MM.1S (cell line): ENCODE data around the gene CSF3.

Experiments
- DNase-seq: peaks from one replicate; pipeline ENCODE4 v3.0.0-alpha.2; 2015
- H2AFZ ChIP-seq: fragments of 300-600 bp; sonication (generic); 2 replicates; pipeline ENCODE4 v1.6.0; 2016; ENCODE audit warnings: antibody characterized with exemption, low read length
- H3F3A ChIP-seq: fragments of 300-600 bp; sonication (generic); 2 replicates; pipeline ENCODE4 v1.6.1; 2016; ENCODE audit warnings: mild to moderate bottlenecking, antibody characterized with exemption, low read length, moderate library complexity, mixed read lengths; ENCODE audit not compliant: insufficient read depth
- H3K27ac ChIP-seq: fragments of 300-600 bp; sonication (generic); 2 replicates; pipeline ENCODE4 v1.5.1; 2016; ENCODE audit warnings: mild to moderate bottlenecking, low read length
- H3K27me3 ChIP-seq: fragments of 300-600 bp; sonication (generic); replicated peaks from 2 replicates; pipeline ENCODE4 v1.6.0; 2016; ENCODE audit warnings: low read length; ENCODE audit not compliant: insufficient read depth
- H3K36me3 ChIP-seq: fragments of 300-600 bp; sonication (generic); replicated peaks from 2 replicates; pipeline ENCODE4 v1.6.1; 2016; ENCODE audit warnings: mild to moderate bottlenecking, low read length, mixed read lengths; ENCODE audit not compliant: insufficient read depth
- H3K4me1 ChIP-seq: fragments of 300-600 bp; sonication (generic); 2 replicates; pipeline ENCODE4 v1.6.1; 2016; ENCODE audit warnings: low read length, mixed read lengths
- H3K4me2 ChIP-seq: fragments of 300-600 bp; sonication (generic); 2 replicates; pipeline ENCODE4 v1.6.0; 2016; ENCODE audit warnings: low read depth, low read length
- H3K4me3 ChIP-seq: fragments of 300-600 bp; sonication (generic); 2 replicates; pipeline ENCODE4 v1.5.1; 2016; ENCODE audit warnings: low read length, mixed read lengths
- H3K79me2 ChIP-seq: fragments of 300-600 bp; sonication (generic); 2 replicates; pipeline ENCODE4 v1.6.1; 2016; ENCODE audit warnings: mixed run types, low read length, mixed read lengths
- H3K9ac ChIP-seq: fragments of 300-600 bp; sonication (generic); 2 replicates; pipeline ENCODE4 v1.6.1; 2016; ENCODE audit warnings: low read length, mixed read lengths
- H3K9me2 ChIP-seq: fragments of 300-600 bp; sonication (generic); replicated peaks from 2 replicates; pipeline ENCODE4 v1.6.1; 2016; ENCODE audit warnings: mild to moderate bottlenecking, low read length, mixed read lengths; ENCODE audit not compliant: insufficient read depth
- H3K9me3 ChIP-seq: fragments of 300-600 bp; sonication (generic); replicated peaks from 2 replicates; pipeline ENCODE4 v1.6.1; 2016; ENCODE audit warnings: mild to moderate bottlenecking, low read length, mixed read lengths; ENCODE audit not compliant: insufficient read depth
- H4K20me1 ChIP-seq: fragments of 300-600 bp; sonication (generic); 2 replicates; pipeline ENCODE4 v1.6.1; 2016; ENCODE audit warnings: mild to moderate bottlenecking, low read length, moderate library complexity, mixed read lengths; ENCODE audit not compliant: insufficient read depth
- EZH2 ChIP-seq: fragments of 300-600 bp; sonication (generic); optimal IDR thresholded peaks from 2 replicates; pipeline ENCODE3; 2017; ENCODE audit warnings: low read depth, mild to moderate bottlenecking, antibody characterized with exemption, low read length, mixed read lengths
- EZH2phosphoT487 ChIP-seq: fragments of 300-600 bp; sonication (generic); IDR thresholded peaks from 2 replicates; pipeline ENCODE4 v1.6.1; 2018; ENCODE audit warnings: antibody characterized with exemption, low read length
- TF ChIP-seq, protein P1 (sequence below): fragments of 300-600 bp; sonication (generic); IDR thresholded peaks from 2 replicates; pipeline ENCODE4 v1.5.1; 2016; ENCODE audit warnings: antibody characterized with exemption, low read length, mixed read lengths

The CSF3 gene

GRCh38 chr17:40024901-40025300 lies 9.7 kb downstream of the CSF3 start:
- Histone ChIP-seq H3K9me3 (no peaks in the 10 kb centered on the region), H3K9ac (no peak overlapping the region), H3F3A (0 out of 2 replicates have a peak, but pooled peaks cover 2% of the 10 kb centered on the region), H3K27me3 (no peaks in the 10 kb centered on the region), H3K9me2 (no peaks in the 10 kb centered on the region), H3K4me3 (no peak overlapping the region), H3K36me3 (no peaks in the 10 kb centered on the region), H3K79me2 (no peaks in the 10 kb centered on the region), H3K4me1 (no peaks in the 10 kb centered on the region; the same call in 1 of the 2 replicates), H3K4me2 (no peak overlapping the region), H3K27ac (no peak overlapping the region), H2AFZ (no peak overlapping the region), H4K20me1 (no peaks in the 10 kb centered on the region)
- TF ChIP-seq, protein P1, sequence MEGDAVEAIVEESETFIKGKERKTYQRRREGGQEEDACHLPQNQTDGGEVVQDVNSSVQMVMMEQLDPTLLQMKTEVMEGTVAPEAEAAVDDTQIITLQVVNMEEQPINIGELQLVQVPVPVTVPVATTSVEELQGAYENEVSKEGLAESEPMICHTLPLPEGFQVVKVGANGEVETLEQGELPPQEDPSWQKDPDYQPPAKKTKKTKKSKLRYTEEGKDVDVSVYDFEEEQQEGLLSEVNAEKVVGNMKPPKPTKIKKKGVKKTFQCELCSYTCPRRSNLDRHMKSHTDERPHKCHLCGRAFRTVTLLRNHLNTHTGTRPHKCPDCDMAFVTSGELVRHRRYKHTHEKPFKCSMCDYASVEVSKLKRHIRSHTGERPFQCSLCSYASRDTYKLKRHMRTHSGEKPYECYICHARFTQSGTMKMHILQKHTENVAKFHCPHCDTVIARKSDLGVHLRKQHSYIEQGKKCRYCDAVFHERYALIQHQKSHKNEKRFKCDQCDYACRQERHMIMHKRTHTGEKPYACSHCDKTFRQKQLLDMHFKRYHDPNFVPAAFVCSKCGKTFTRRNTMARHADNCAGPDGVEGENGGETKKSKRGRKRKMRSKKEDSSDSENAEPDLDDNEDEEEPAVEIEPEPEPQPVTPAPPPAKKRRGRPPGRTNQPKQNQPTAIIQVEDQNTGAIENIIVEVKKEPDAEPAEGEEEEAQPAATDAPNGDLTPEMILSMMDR, result no peak
- TF ChIP-seq EZH2, result no peak
- no peak for TF ChIP-seq EZH2phosphoT487
- DNase-seq, result no peak

DNA sequence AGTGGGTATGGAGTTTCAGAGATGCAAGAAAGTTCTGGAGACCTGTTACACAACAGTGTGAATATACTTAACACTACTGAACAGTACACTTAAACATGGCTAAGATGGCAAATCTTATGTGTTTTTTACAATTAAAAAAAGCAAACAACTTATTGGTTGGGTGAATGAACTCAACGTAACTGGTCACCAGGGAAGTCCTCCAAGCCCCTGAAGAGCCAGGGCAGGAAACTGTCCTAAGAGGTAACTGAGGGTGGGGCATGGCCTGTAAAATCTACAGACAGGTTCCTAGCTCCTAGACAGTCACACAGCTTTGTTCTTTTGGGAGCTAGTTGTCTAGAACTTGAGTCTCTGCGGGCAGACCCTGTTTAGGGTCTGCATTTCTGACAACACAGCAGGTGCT lies 10.3 kb downstream of the CSF3 start:
- H3K27me3 ChIP-seq, result no peaks in the 10 kb centered on the region
- no peaks in the 10 kb centered on the region for H3K9me3 ChIP-seq
- no peak overlapping the region for H3K9ac ChIP-seq
- H3K4me3 ChIP-seq, result no peak overlapping the region
- H3F3A ChIP-seq, result 0 out of 2 replicates have a peak, but pooled peaks cover 2% of the 10 kb centered on the region
- no peaks in the 10 kb centered on the region for H3K79me2 ChIP-seq
- H3K4me2 ChIP-seq, result no peak overlapping the region
- H3K4me1 ChIP-seq, result no peaks in the 10 kb centered on the region; the same call in 1 of the 2 replicates
- no peak overlapping the region for H2AFZ ChIP-seq
- no peak for DNase-seq
- no peaks in the 10 kb centered on the region for H3K9me2 ChIP-seq
- no peaks in the 10 kb centered on the region for H4K20me1 ChIP-seq
- H3K36me3 ChIP-seq, result no peaks in the 10 kb centered on the region
- TF ChIP-seq EZH2 (no peak), EZH2phosphoT487 (no peak)
- TF ChIP-seq, protein P1, result no peak
- no peak overlapping the region for H3K27ac ChIP-seq

GRCh38 chr17:40025991-40026815 lies 11.0 kb downstream of the CSF3 start:
- no peak overlapping the region for H3K27ac ChIP-seq

More at GRCh38 chr17:40025991-40026815, 11.0 kb downstream of the CSF3 start:
- H3K9me2 ChIP-seq, result no peaks in the 10 kb centered on the region
- TF ChIP-seq, protein P1, result no peak
- TF ChIP-seq EZH2phosphoT487 (no peak), EZH2 (no peak)
- no peaks in the 10 kb centered on the region for H3K27me3 ChIP-seq
- no peak overlapping the region for H2AFZ ChIP-seq
- H3K79me2 ChIP-seq, result no peaks in the 10 kb centered on the region
- H3K36me3 ChIP-seq, result no peaks in the 10 kb centered on the region
- no peak for DNase-seq
- H3F3A ChIP-seq, result 0 out of 2 replicates have a peak, but pooled peaks cover 2% of the 10 kb centered on the region
- H3K4me3 ChIP-seq, result no peak overlapping the region
- H3K4me2 ChIP-seq, result no peak overlapping the region
- H4K20me1 ChIP-seq, result no peaks in the 10 kb centered on the region
- no peak overlapping the region for H3K9ac ChIP-seq
- no peaks in the 10 kb centered on the region; the same call in 1 of the 2 replicates for H3K4me1 ChIP-seq
- H3K9me3 ChIP-seq, result no peaks in the 10 kb centered on the region
